HG02678 (cell line): Measurements from ENCODE around the gene PTPN11.
A peak's percentile ranks its signal among the peaks of the same experiment; 100 is the strongest.
"Not testable (repeated sequence)": the region's sequence is repeated elsewhere in the genome, so short reads cannot be mapped to it uniquely, and the experiment has no call there.

Source experiments
- ATAC-seq: cut with Tn5 transposase; IDR thresholded peaks from one replicate; pipeline ENCODE4 v1.9.1; 2021; ENCODE audit warnings: mild to moderate bottlenecking, moderate library complexity; ENCODE audit not compliant: unreplicated experiment

PTPN11 gene

DNA sequence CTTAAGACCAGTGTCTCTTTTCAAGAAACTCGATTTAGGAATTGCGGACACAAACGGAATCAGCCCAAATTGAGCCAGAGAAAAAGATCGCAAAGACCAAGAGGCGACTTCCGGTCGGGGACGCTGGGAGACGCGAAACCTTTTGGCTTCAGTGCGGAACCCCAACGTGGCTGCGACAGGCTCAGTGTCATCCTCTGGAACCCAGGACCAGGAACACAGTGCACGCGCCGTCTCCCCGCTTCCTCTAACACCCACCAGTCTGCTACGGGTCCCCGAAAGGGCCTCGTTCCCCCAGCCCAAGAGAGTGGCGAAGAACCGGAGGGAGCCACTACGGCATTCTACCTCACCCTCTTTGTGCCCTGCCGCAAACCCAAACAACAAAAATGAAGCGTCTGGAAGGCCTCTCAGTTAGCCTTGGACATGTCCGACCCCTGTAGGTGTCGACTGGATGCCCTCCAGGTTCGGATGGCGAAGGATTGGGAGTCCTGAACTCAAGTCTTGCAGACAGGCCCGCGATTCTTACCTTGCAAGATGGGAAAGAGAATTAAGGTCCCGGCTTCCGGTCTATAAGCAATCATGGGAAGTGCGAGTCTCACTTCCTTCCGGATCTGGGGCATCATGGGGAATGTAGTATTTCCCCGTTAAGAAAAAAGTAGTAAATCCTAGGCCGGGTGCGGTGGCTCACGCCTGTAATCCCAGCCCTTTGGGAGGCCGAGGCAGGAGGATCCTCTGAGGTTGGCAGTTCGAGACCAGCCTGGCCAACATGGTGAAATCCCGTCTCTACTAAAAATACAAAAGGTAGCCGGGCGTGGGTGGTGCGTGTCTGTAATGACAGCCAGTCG, 9.5 kb upstream of the PTPN11 start, which contains the start of gene RPL6:
Gene RPL6 (minus strand): TSS at position 542 of the 842 bp plus-strand sequence. CDS start 949 bp downstream, outside the sequence.
- ATAC-seq, result peak; percentile 85

DNA sequence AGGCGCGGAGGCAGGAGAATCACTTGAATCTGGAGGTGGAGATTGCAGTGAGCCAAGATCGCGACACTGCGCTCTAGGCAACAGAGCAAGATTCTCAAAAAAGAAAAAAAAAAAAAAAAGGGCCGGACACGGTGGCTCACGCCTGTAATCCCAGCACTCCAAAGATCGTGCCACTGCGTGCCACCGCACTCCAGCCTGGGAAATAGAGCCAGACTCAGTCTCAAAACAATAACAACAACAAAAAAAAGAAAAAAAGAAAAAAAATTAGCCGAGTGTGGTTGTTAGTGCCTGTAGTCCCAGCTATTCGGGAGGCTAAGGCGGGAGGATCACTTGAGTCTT, 8.9 kb upstream of the PTPN11 start:
- no peak for ATAC-seq

- no peak for ATAC-seq
Observed at GRCh38 chr12:112413855-112414625, 4.7 kb upstream of the PTPN11 start.

- not testable (repeated sequence) for ATAC-seq
Observed at GRCh38 chr12:112415457-112415856, 3.3 kb upstream of the PTPN11 start.

DNA sequence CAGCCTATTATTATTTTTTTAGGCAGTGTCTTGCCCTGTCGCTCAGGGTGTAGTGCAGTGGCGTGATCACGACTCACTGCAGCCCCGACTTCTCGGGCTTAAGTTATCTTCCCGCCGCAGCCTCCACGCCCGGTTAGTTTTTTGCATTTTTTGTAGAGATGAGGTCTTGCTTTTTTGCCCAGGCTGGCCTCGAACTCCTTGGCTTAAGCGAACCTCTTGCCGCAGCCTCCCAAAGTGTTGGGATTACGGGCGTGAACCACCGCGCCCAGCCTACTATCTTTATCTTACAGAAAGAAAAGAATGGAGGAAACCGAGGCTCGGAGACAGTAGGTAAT, 507 bp upstream of the PTPN11 start:
- ATAC-seq, result no peak

- ATAC-seq, result no peak
Observed at GRCh38 chr12:112419297-112420133, 768 bp downstream of the PTPN11 start.

DNA sequence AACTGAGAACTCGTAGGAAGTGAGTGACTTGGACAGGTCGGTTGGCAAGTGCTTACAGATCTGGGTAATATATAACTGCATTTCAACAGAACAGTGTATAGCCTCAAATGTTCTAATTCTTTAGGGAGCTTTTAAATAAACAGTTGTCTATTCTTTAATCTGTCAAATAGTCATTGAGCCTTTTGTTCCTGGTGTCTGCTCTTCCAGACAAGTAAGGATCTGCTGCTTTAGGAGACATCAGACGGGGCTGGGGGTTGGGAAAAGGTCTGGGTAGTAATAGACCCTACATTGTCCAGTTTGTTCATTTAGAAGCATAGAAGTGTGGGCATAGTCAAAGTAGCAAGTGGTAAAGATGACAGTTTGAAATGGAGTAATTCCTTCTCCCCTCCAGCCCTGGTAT, 2.0 kb downstream of the PTPN11 start:
- ATAC-seq, result no peak

GRCh38 chr12:112421363-112421762, 2.6 kb downstream of the PTPN11 start:
- ATAC-seq, result no peak

DNA sequence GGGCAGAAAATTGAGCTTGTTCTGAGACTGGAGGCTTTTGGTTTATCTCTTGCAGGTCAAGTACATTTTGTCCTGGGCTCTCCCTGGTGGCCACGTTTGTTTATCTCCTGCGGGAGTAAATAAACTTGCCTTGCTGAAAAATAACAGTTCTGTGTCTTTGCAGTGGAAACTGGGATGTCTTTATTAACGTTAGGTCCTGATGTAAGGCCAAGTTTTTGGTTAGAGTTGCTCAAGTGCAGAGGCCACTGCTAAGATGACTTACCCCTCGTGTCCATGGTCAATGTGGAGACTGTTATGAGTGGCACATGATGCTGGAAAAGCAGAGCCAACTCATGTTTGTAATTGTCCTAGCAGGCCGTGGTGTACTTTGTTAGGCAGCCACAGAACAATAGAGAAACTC, 3.8 kb downstream of the PTPN11 start:
- no peak for ATAC-seq

DNA sequence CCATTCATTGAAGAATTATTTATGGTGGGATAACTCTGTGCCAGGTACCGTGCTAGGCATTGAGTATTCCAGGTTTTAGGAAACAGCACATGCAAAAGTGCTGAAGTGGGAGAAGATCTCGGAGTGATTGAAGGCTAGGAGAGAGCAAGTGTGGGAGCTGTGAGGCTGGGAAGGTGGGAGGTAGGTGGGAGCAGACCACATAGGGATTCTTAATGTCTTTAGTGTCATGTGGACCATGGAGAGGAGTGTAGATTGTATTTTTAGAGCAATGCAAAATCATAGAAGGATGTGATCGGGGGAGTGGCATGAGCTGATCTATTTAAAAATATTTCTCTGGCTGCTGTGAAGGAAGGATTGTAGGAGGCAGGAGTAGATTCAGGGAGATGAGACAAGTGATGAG, 5.4 kb downstream of the PTPN11 start:
- ATAC-seq, result no peak

GRCh38 chr12:112425582-112426382, 7.0 kb downstream of the PTPN11 start:
- ATAC-seq, result no peak

DNA sequence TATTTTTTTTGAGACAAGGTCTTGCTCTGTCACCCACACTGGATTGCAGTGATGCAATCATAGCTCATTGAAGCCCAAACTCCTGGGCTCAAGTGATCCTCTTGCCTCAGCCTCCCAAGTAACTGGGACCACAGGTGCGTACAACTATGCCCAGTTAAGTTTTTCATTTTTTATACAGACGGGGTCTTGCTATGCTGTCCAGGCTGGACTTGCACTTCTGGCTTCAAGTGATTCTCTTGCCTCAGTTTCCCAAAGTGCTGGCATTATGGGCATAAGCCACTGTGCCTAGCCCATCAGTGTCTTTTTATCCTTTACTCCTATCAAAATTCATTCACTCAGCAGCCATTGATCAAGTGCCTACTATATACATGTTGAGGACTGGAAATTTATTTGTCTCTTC, 9.0 kb downstream of the PTPN11 start:
- ATAC-seq, result no peak

DNA sequence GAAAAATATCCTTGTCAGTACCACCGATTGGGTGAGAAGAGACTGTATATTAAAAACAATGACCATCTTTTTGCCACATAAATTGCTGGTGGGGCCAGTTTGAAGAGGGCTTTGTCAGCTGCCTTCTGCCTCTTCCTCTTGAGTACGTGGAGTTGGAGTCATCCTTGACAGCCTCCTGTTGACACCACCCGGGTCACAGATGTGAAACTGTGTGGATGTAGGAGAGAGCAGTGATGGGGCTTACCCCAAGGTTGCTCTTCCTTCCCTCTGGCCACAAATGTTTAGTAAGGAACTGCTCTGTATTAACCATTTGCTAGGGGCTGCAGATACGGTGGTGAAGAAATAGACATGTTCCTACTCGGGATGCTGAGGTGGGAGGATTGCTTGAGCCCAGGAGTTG, 12.2 kb downstream of the PTPN11 start:
- ATAC-seq, result no peak

DNA sequence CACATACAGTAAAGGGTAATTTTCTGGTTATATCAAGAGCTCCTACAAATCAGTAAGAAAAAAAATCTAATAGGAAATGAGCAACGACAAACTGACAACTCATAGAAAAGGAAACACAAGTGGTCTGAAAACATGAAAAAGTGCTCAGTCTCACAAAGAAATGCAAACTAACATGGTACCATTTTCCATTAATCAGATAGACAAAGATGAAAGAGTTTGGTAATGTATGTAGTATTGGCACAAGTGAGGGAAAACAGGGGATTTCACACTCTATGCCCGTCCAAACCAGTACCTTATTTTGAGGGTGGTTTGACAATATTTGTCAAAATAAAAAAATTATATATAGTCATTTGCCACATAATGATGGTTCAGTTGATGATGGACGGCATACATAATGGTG, 13.2 kb downstream of the PTPN11 start:
- no peak for ATAC-seq

DNA sequence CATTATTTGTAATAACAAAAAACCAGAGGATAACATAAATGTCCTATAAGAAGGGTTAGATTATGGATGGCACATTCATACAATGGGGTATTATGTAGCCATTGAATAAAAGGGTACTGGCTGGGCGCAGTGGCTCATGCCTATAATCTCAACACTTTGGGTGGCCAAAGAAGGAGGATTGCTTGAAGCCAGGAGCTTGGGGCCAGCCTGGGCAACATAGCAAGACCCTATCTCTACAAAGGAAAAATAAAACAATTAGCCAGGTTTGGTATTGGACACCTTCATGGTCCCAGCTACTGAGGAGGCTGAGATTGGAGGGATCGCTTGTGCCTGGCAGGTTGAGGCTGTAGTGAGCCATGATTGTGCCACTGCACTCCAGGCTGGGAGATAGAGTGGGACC, 14.8 kb downstream of the PTPN11 start:
- ATAC-seq, result no peak

GRCh38 chr12:112438645-112439044, 19.9 kb downstream of the PTPN11 start:
- ATAC-seq, result not testable (repeated sequence)

GRCh38 chr12:112439769-112440168, 21.0 kb downstream of the PTPN11 start:
- ATAC-seq, result no peak

- ATAC-seq, result not testable (repeated sequence)
Observed at GRCh38 chr12:112440653-112441052, 21.9 kb downstream of the PTPN11 start.

GRCh38 chr12:112443916-112444315, 25.2 kb downstream of the PTPN11 start:
- ATAC-seq, result no peak

GRCh38 chr12:112446008-112446725, 27.4 kb downstream of the PTPN11 start:
- no peak for ATAC-seq
